Left colon (tissue), 2 donors: ENCODE data around the gene SUMO3. TPM values are rescaled to one million over a fixed set of nuclear protein-coding genes. Genes with fewer than 3 reads are reported as not detected.

Experiments used
- ATAC-seq: fragments of 200-7000 bp; cut with Tn5 transposase; one replicate; pipeline ENCODE4 v1.9.1; 2020; ENCODE audit warnings: mild to moderate bottlenecking, moderate library complexity
- DNase-seq, 2 donors: peaks; one replicate each; pipeline ENCODE4 v3.0.0-alpha.2; 2020
- intact Hi-C, 2 donors: fragments of 100-400 bp; cut with DNase I in 1 of 2; cut with micrococcal nuclease in 1 of 2; formaldehyde crosslinking; loops; one replicate each; pipeline versions ENCODE4 v1.11.2 to v1.14.0; 2022; cut with DNase I, micrococcal nuclease
- total RNA-seq, 2 donors: library from RNA; stranded (reverse); fragmentation: NEBNext Ultra II Directional; extraction: Animal tissue kit (Norgen Biotek cat#: 25700); gene quantifications; one replicate each; pipeline ENCODE4 v1.2.1, GENCODE V29; 2021
- donor health status: DM: no; HTN: no; CAD: no.
- donor health status: DM: yes; HTN: yes; CAD: no.

SUMO3 gene
- total RNA-seq, 2 donors from 2014 or later: 67.3 to 73.2 TPM

DNA sequence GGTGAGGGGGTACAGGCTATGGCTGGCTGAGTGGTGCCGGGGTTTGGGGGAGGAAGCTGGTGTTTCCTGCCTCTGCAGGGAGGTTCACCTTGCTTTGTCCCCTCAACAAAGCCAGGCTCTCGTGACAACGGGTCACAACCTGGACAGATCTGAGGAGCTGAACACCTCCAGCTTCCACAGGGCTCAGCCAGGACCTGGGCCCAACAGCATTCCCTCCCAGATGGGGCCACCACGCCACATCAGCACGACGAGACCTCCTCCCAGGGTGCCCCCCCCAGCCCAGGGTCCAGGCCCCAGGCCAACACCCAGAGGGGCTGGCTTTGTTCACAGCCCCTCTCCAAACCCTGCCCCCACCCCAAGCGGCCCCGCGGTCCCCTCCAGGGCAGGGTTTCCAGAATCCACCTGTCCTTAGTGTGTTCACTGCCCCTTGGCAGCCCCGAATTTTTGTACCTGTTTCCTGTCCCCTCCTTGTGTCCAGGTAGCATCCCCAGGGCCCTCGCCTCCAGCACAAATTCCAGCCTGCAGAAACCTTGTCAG is 51.0 kb downstream of the SUMO3 start:
- peak in 1 of 2 donors; percentile 12 for DNase-seq
- intact Hi-C loops: no loop called here

GRCh38 chr21:44766014-44766817 is 51.6 kb downstream of the SUMO3 start:
- intact Hi-C loops: no loop called here
- DNase-seq: no peak
- ATAC-seq: no peak

More for the DNA sequence above, 51.0 kb downstream of the SUMO3 start:
- ATAC-seq: no peak

- DNase-seq (peak in 1 of 2 donors; percentile 5), ATAC-seq (no peak)
- intact Hi-C loops: no loop called here
Measured at GRCh38 chr21:44765231-44766013, 52.4 kb downstream of the SUMO3 start.

DNA sequence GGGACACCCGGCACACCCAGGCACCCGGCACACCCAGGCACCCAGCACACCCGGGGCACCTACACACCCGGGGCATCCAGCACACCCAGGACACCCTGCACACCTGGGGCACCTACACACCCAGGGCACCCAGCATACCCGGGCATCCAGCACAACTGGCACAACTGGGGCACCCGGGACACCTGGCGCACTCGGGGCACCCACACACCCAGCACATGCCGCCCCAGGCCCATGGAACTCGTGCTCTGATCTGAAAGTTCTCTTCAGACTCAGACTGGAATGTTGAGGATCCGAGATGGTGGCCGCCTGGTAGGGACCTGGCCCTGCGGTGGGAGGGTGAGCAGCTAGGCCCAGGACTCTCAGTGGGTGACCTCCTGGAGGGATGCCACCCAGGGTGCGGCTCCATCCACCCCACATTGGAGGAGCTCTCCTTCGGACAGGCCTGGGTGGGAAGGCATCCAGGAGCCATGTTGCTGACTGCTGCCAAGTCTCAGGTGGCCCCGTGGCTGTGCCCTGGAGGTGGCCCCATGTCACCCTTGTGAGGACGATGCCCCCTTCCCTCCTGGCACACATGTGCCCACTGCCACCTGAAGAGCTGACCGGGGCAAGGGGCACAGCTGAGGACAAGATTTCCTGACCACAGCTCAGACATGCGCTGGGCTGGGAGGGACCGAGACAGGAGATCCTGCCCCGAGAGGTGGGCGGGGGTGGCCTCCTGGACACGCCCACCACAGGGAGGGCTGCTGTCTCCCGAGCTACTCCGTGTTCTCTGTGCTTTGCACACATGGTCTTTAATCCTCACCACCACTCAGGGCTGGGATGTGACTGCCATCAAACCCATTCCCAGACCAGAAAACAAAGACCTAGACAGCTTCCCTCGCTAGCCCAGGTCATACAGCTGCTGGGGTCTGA is 53.3 kb downstream of the SUMO3 start:
- intact Hi-C loops: no loop called here
- DNase-seq (no peak), ATAC-seq (no peak)

- DNase-seq: peak; percentile 26 to 45
- peak; percentile 43 for ATAC-seq
- intact Hi-C loops: no loop called here
Measured at GRCh38 chr21:44763451-44764318, 54.2 kb downstream of the SUMO3 start.

GRCh38 chr21:44763050-44763378 is 54.8 kb downstream of the SUMO3 start:
- no peak for ATAC-seq
- no peak for DNase-seq
- intact Hi-C loops: no loop called here

- no peak for ATAC-seq
- intact Hi-C loops: no loop called here
- DNase-seq: peak in 1 of 2 donors; percentile 17
Measured at GRCh38 chr21:44762221-44763049, 55.4 kb downstream of the SUMO3 start.

DNA sequence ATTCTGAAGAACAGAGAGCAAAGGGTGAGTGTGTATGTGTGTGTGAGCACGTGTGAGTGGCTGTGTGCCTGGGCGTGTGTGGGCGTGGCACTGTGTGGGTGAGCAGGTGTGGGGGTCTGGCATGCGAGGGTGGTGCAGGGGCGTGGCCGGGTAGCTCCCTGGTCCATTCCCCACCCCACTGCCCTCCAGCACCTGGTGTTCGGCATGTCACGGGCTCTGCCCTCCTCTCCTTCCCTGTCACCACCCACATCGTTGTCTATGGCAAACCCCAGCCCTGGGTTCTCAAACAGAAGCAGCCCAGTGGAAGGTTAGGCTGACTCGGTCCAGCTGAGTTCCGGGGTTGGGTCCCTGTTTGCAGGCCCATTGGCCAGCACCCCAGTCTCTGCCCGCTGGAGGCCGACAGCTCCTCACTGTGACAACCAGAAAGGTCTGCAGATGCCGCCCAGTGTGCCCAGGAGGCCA is 56.1 kb downstream of the SUMO3 start:
- peak; percentile 58 to 70 for DNase-seq
- peak; percentile 70 for ATAC-seq
- intact Hi-C loops: no loop called here

GRCh38 chr21:44761011-44761729 is 56.7 kb downstream of the SUMO3 start:
- DNase-seq: peak; percentile 45 to 64
- intact Hi-C loops: no loop called here
- peak; percentile 83 for ATAC-seq

DNA sequence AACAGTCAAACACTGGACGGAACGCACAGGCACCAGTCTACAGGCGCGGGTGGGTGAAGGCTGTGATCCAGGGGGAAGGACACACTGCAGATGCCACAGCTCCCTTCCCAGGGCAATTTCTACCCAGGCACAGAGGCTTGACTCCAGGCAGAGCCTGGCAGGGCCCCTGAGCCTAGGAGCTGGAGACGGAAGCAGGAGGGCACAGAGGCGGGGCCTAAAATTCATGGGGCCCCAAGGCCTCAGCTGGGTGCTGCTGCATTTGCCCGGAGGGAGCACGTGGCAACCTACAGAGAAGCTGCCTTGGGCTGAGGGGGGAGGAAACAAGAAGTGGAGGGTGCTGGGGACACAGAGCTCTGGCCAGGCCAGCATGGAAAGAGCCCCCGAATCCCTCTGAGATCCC is 57.5 kb downstream of the SUMO3 start:
- ATAC-seq (no peak), DNase-seq (no peak)

GRCh38 chr21:44759628-44760285 is 58.1 kb downstream of the SUMO3 start:
- intact Hi-C loops: no loop called here
- no peak for ATAC-seq
- DNase-seq: no peak

More for the DNA sequence above, 57.5 kb downstream of the SUMO3 start:
- intact Hi-C loops: no loop called here

GRCh38 chr21:44758781-44759627 is 58.9 kb downstream of the SUMO3 start:
- intact Hi-C loops: no loop called here
- DNase-seq (no peak), ATAC-seq (no peak)

- intact Hi-C loops: no loop called here
- DNase-seq (no peak), ATAC-seq (no peak)
Measured at GRCh38 chr21:44758141-44758561, 59.7 kb downstream of the SUMO3 start.

- DNase-seq: no peak
- intact Hi-C loops: no loop called here
- ATAC-seq: no peak
Measured at GRCh38 chr21:44757731-44758130, 60.1 kb downstream of the SUMO3 start.
